ENCODE results near the gene MGMT. TPM values are rescaled to one million over a fixed set of nuclear protein-coding genes. Genes with fewer than 3 reads are reported as not detected.

MGMT gene
- total RNA-seq, 1 donor from 2014 or later = 29.7 TPM

DNA sequence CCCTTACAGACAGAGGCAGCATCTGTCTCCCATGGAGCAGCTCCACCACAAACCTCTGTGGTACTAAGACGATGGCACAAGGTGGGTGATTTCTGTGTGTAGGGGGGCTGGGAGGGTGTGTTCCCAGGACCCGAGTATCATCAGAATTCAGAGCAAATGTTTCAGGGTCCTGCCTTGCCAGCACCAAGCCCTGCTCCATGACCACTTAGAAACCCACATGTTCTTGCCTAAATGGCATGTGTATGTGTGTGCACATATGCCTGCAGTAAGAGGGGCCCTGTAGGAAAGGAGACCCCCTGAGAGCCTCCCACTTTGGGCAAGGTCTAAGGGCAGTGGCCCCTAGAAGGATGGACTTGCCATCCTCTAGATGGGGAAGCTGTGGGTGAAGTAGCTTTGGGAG is 17.1 kb upstream of the MGMT start:
- Histone ChIP-seq H3K27ac (ENCODE audit: low read depth, low read length) (no peak overlapping the region), H3K9ac (ENCODE audit: low read depth in 1 of 3, low read length in 3 of 3) (no peak overlapping the region)

GRCh38 chr10:129450391-129450790 is 16.6 kb upstream of the MGMT start:
- peaks cover 0 to 2% (median 0%) of the 10 kb centered on the region in 3 donors for H3K9me3 ChIP-seq (ENCODE audit: control insufficient read depth in 3 of 3, low read length in 3 of 3)
- H3K4me1 ChIP-seq (ENCODE audit: control insufficient read depth in 3 of 3, insufficient read depth in 3 of 3, low read length in 3 of 3) = no peaks in the 10 kb centered on the region
- H3K4me3 ChIP-seq (ENCODE audit: low read length in 3 of 3) = no peak overlapping the region
- no peak overlapping the region for H3K9ac ChIP-seq (ENCODE audit: low read depth in 1 of 3, low read length in 3 of 3)
- H3K27ac ChIP-seq (ENCODE audit: low read depth, low read length) = no peak overlapping the region
- H3K36me3 ChIP-seq (ENCODE audit: control insufficient read depth in 3 of 3, insufficient read depth in 3 of 3, low read length in 3 of 3) = no peaks in the 10 kb centered on the region
- no peaks in the 10 kb centered on the region for H3K27me3 ChIP-seq (ENCODE audit: control insufficient read depth in 3 of 3, insufficient read depth in 3 of 3, low read length in 3 of 3)

More for the DNA sequence above, 17.1 kb upstream of the MGMT start:
- Histone ChIP-seq H3K36me3 (ENCODE audit: control insufficient read depth in 3 of 3, insufficient read depth in 3 of 3, low read length in 3 of 3) (no peaks in the 10 kb centered on the region), H3K4me3 (ENCODE audit: low read length in 3 of 3) (no peak overlapping the region), H3K27me3 (ENCODE audit: control insufficient read depth in 3 of 3, insufficient read depth in 3 of 3, low read length in 3 of 3) (no peaks in the 10 kb centered on the region), H3K4me1 (ENCODE audit: control insufficient read depth in 3 of 3, insufficient read depth in 3 of 3, low read length in 3 of 3) (no peaks in the 10 kb centered on the region), H3K9me3 (ENCODE audit: control insufficient read depth in 3 of 3, low read length in 3 of 3) (peaks cover 0 to 2% (median 0%) of the 10 kb centered on the region in 3 donors)

DNA sequence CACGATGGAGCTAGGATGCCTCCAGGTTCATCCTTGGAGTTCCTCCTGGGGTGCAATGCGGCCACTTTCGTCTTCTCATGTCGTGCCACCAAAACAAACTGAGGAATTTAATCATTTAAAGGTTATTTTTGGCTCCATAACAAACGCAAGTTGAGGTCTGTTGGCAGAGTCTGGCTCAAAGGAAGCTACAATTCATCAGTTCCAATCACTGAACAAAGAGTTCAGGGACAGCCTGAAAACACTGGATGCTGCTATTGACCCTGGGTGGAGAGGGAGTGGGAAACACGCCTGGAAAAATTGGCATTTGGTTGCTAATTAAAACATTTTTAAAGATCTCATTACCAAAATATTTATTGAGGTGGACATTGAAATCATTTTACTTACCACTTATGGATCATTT is 11.4 kb upstream of the MGMT start:
- H3K27ac ChIP-seq (ENCODE audit: low read depth, low read length) = peak overlapping the region; percentile 13
- no peaks in the 10 kb centered on the region for H3K27me3 ChIP-seq (ENCODE audit: control insufficient read depth in 3 of 3, insufficient read depth in 3 of 3, low read length in 3 of 3)
- no peak overlapping the region for H3K4me3 ChIP-seq (ENCODE audit: low read length in 3 of 3)
- peaks cover 0 to 2% (median 0%) of the 10 kb centered on the region in 3 donors for H3K4me1 ChIP-seq (ENCODE audit: control insufficient read depth in 3 of 3, insufficient read depth in 3 of 3, low read length in 3 of 3)
- no peak overlapping the region for H3K9ac ChIP-seq (ENCODE audit: low read depth in 1 of 3, low read length in 3 of 3)
- H3K9me3 ChIP-seq (ENCODE audit: control insufficient read depth in 3 of 3, low read length in 3 of 3) = peaks cover 0 to 2% (median 0%) of the 10 kb centered on the region in 3 donors
- H3K36me3 ChIP-seq (ENCODE audit: control insufficient read depth in 3 of 3, insufficient read depth in 3 of 3, low read length in 3 of 3) = no peaks in the 10 kb centered on the region

DNA sequence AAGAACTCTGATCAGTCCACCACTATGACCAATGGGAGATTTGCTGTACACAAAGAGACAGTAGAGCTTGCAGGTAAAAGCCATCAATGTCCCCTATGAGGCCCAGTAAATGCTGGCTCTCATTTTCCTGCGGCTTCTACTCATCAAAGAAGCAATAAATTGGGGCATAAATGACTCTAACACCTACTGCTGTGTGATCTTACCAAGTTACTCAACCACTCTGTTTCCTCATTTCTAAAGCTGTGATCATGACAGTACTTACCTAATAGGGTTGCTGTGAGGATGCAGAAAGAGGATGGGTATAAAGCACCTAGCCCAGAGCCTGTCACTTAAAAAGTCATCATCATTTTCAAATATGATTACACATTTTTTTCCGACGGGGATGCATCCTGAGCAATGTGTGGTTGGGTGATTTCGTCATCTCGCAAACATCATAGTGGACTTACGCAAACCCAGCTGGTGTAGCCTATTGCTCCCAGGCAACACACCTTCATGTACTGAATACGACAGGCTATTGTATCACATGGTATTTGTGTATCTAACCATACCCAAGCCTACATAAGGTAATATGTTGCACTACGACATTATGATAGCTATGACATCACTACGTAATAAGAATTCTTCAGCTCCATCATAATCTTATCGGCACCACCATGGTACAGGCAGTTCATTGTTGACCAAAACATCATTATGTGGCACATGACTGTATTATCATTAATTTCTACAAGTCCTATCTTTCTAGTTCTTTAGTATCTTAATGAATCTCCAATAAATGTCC is 7.1 kb upstream of the MGMT start:
- no peak overlapping the region for H3K27ac ChIP-seq (ENCODE audit: low read depth, low read length)
- H3K4me3 ChIP-seq (ENCODE audit: low read length in 3 of 3) = no peak overlapping the region
- no peak overlapping the region for H3K9ac ChIP-seq (ENCODE audit: low read depth in 1 of 3, low read length in 3 of 3)
- peaks cover 0 to 2% (median 0%) of the 10 kb centered on the region in 3 donors for H3K4me1 ChIP-seq (ENCODE audit: control insufficient read depth in 3 of 3, insufficient read depth in 3 of 3, low read length in 3 of 3)
- H3K9me3 ChIP-seq (ENCODE audit: control insufficient read depth in 3 of 3, low read length in 3 of 3) = no peaks in the 10 kb centered on the region
- no peaks in the 10 kb centered on the region for H3K27me3 ChIP-seq (ENCODE audit: control insufficient read depth in 3 of 3, insufficient read depth in 3 of 3, low read length in 3 of 3)
- no peaks in the 10 kb centered on the region for H3K36me3 ChIP-seq (ENCODE audit: control insufficient read depth in 3 of 3, insufficient read depth in 3 of 3, low read length in 3 of 3)

DNA sequence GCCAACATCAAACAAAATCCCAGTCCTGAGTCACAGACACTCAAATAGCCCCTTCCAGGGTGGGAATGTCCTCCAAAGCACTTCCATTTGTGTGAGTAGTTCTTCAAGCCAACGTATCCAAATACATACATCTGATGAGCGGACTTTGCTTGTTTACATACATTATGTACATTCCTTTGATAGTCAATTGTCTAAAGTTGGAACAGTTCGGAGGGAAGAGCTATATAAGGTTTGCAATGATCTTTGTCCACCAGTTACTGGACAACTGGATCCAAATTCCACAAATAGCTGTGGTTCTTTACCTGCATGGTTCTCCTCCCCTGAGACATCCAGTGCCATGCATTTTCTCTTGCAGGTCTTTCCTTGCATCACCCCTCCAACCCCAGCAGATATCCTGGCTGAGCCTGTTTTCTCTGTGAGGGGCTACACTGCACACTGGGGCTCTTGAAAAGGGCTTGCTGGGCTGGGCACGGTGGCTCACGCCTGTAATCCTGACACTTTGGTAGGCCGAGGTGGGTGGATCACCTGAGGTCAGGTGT is 4.7 kb upstream of the MGMT start:
- Histone ChIP-seq H3K4me3 (ENCODE audit: low read length in 3 of 3) (no peak overlapping the region), H3K4me1 (ENCODE audit: control insufficient read depth in 3 of 3, insufficient read depth in 3 of 3, low read length in 3 of 3) (peaks cover 5 to 13% (median 8%) of the 10 kb centered on the region in 3 donors), H3K9me3 (ENCODE audit: control insufficient read depth in 3 of 3, low read length in 3 of 3) (no peaks in the 10 kb centered on the region), H3K27me3 (ENCODE audit: control insufficient read depth in 3 of 3, insufficient read depth in 3 of 3, low read length in 3 of 3) (no peaks in the 10 kb centered on the region), H3K36me3 (ENCODE audit: control insufficient read depth in 3 of 3, insufficient read depth in 3 of 3, low read length in 3 of 3) (no peaks in the 10 kb centered on the region), H3K9ac (ENCODE audit: low read depth in 1 of 3, low read length in 3 of 3) (no peak overlapping the region), H3K27ac (ENCODE audit: low read depth, low read length) (no peak overlapping the region)

DNA sequence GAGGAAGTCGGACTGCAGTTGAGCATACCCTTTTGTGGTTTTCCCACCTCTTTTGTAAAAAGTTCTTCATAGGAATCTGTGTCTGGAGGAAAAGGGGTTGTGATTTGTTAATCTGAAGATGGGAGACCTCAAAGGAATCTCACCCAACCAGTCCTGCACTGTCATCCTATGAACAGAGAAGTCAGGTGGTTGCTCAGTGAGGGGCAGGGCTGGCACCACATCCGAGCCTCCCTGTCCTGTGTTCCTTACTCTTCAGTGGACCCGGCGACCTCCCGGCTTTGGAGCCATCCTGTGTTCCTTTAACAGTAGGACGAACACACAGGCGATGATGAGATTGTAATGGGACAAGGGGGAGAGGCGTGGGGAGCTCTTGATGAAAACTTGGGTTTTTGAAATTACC is 2.8 kb upstream of the MGMT start:
- Histone ChIP-seq H3K4me3 (ENCODE audit: low read length in 3 of 3) (no peak overlapping the region), H3K36me3 (ENCODE audit: control insufficient read depth in 3 of 3, insufficient read depth in 3 of 3, low read length in 3 of 3) (no peaks in the 10 kb centered on the region), H3K27ac (ENCODE audit: low read depth, low read length) (no peak overlapping the region), H3K9me3 (ENCODE audit: control insufficient read depth in 3 of 3, low read length in 3 of 3) (no peaks in the 10 kb centered on the region), H3K9ac (ENCODE audit: low read depth in 1 of 3, low read length in 3 of 3) (no peak overlapping the region), H3K4me1 (ENCODE audit: control insufficient read depth in 3 of 3, insufficient read depth in 3 of 3, low read length in 3 of 3) (peaks cover 9 to 19% (median 15%) of the 10 kb centered on the region in 3 donors), H3K27me3 (ENCODE audit: control insufficient read depth in 3 of 3, insufficient read depth in 3 of 3, low read length in 3 of 3) (no peaks in the 10 kb centered on the region)

- H3K27ac ChIP-seq (ENCODE audit: low read depth, low read length) = peak overlapping the region; percentile 52
- H3K4me3 ChIP-seq (ENCODE audit: low read length in 3 of 3) = peak overlapping the region; percentile 69 to 87 (median 71)
- no peaks in the 10 kb centered on the region for H3K27me3 ChIP-seq (ENCODE audit: control insufficient read depth in 3 of 3, insufficient read depth in 3 of 3, low read length in 3 of 3)
- peak overlapping the region; percentile 65 to 85 (median 67) for H3K9ac ChIP-seq (ENCODE audit: low read depth in 1 of 3, low read length in 3 of 3)
- no peaks in the 10 kb centered on the region for H3K9me3 ChIP-seq (ENCODE audit: control insufficient read depth in 3 of 3, low read length in 3 of 3)
- no peaks in the 10 kb centered on the region for H3K36me3 ChIP-seq (ENCODE audit: control insufficient read depth in 3 of 3, insufficient read depth in 3 of 3, low read length in 3 of 3)
- H3K4me1 ChIP-seq (ENCODE audit: control insufficient read depth in 3 of 3, insufficient read depth in 3 of 3, low read length in 3 of 3) = peaks cover 9 to 19% (median 15%) of the 10 kb centered on the region in 3 donors
Observed at GRCh38 chr10:129465796-129466702, 992 bp upstream of the MGMT start.

- H3K4me3 ChIP-seq (ENCODE audit: low read length in 3 of 3) = peak overlapping the region; percentile 73 to 89 (median 87)
- H3K36me3 ChIP-seq (ENCODE audit: control insufficient read depth in 3 of 3, insufficient read depth in 3 of 3, low read length in 3 of 3) = peaks cover 0 to 4% (median 4%) of the 10 kb centered on the region in 3 donors
- H3K9ac ChIP-seq (ENCODE audit: low read depth in 1 of 3, low read length in 3 of 3) = peak overlapping the region; percentile 74 to 87 (median 83)
- no peaks in the 10 kb centered on the region for H3K9me3 ChIP-seq (ENCODE audit: control insufficient read depth in 3 of 3, low read length in 3 of 3)
- H3K27me3 ChIP-seq (ENCODE audit: control insufficient read depth in 3 of 3, insufficient read depth in 3 of 3, low read length in 3 of 3) = no peaks in the 10 kb centered on the region
- H3K4me1 ChIP-seq (ENCODE audit: control insufficient read depth in 3 of 3, insufficient read depth in 3 of 3, low read length in 3 of 3) = peaks cover 9 to 19% (median 15%) of the 10 kb centered on the region in 3 donors
- H3K27ac ChIP-seq (ENCODE audit: low read depth, low read length) = peak overlapping the region; percentile 73
Observed at GRCh38 chr10:129467359-129468064, 471 bp downstream of the MGMT start.

DNA sequence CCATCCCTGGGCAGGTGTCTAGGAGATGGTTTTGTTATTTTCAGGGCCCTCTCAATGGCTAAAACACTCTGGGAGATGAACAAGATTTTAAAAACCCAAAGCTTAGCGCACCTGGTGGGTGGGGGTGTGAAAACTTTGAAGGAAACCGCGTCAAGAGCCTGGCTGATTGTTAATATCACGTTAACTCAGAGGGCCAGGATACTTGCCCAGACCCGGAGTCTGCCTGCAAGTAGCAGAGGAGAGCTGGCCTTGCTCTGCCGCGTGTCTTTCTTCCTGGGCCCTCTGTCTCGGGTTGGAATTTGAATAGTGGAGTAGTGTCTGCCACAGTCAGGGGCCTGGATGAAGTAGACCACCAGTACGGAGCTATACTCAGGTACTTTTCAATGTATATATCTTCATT is 1.1 kb downstream of the MGMT start:
- Histone ChIP-seq H3K4me1 (ENCODE audit: control insufficient read depth in 3 of 3, insufficient read depth in 3 of 3, low read length in 3 of 3) (peaks cover 9 to 19% (median 15%) of the 10 kb centered on the region in 3 donors), H3K27ac (ENCODE audit: low read depth, low read length) (peak overlapping the region; percentile 73), H3K36me3 (ENCODE audit: control insufficient read depth in 3 of 3, insufficient read depth in 3 of 3, low read length in 3 of 3) (peaks cover 0 to 5% (median 4%) of the 10 kb centered on the region in 3 donors), H3K9ac (ENCODE audit: low read depth in 1 of 3, low read length in 3 of 3) (peak overlapping the region in 1 of 3 donors; percentile 74), H3K4me3 (ENCODE audit: low read length in 3 of 3) (peak overlapping the region in 1 of 3 donors; percentile 73), H3K9me3 (ENCODE audit: control insufficient read depth in 3 of 3, low read length in 3 of 3) (no peaks in the 10 kb centered on the region), H3K27me3 (ENCODE audit: control insufficient read depth in 3 of 3, insufficient read depth in 3 of 3, low read length in 3 of 3) (no peaks in the 10 kb centered on the region)

Measured in skeletal muscle tissue (tissue), 4 donors.